Type B pancreatic cell (in vitro differentiated cells): ENCODE data around the gene TMEM271. TPM values are rescaled to one million over a fixed set of nuclear protein-coding genes. Genes with fewer than 3 reads are reported as not detected.

ENCODE experiments used
- DNase-seq: peaks from one replicate; pipeline ENCODE4 v3.0.0; 2021; ENCODE audit warnings: mixed read lengths; ENCODE audit not compliant: unreplicated experiment; ENCODE audit errors: extremely low spot score
- H3K27ac Mint-ChIP-seq: 2 replicates; pipeline ENCODE4 v1.8.0; 2021; ENCODE audit warnings: mild to moderate bottlenecking, mixed read lengths
- H3K27me3 Mint-ChIP-seq: 2 replicates; pipeline ENCODE4 v1.8.0; 2021; ENCODE audit warnings: mixed read lengths
- H3K36me3 Mint-ChIP-seq: 2 replicates; pipeline ENCODE4 v1.8.0; 2021; ENCODE audit warnings: mixed read lengths
- H3K4me1 Mint-ChIP-seq: one replicate; pipeline ENCODE4 v1.8.0; 2021; ENCODE audit warnings: mixed read lengths; ENCODE audit not compliant: unreplicated experiment
- H3K4me3 Mint-ChIP-seq: 2 replicates; pipeline ENCODE4 v1.8.0; 2021; ENCODE audit warnings: mild to moderate bottlenecking, mixed read lengths
- H3K9me3 Mint-ChIP-seq: 2 replicates; pipeline ENCODE4 v1.8.0; 2021; ENCODE audit warnings: mixed read lengths
- CTCF ChIP-seq: fragments of 200-600 bp; sonication (generic); conservative IDR thresholded peaks from 2 replicates; pipeline ENCODE4 v1.5.0; 2021; ENCODE audit warnings: antibody characterized with exemption, mild to moderate bottlenecking
- total RNA-seq: library from RNA; stranded (reverse); gene quantifications from 2 replicates; pipeline ENCODE4 v1.2.1, GENCODE V29; 2021; ENCODE audit warnings: low replicate concordance

The TMEM271 gene
- total RNA-seq, 1 donor from 2014 or later, result 0.36 TPM

GRCh38 chr4:574346-575161, 1.5 kb downstream of the TMEM271 start:
- no peaks in the 10 kb centered on the region for H3K36me3 Mint-ChIP-seq
- H3K27ac Mint-ChIP-seq, result no peak overlapping the region
- H3K4me1 Mint-ChIP-seq, result peaks cover 10% of the 10 kb centered on the region
- no peaks in the 10 kb centered on the region for H3K9me3 Mint-ChIP-seq
- DNase-seq, result no peak
- peaks cover 72% of the 10 kb centered on the region for H3K27me3 Mint-ChIP-seq
- no peak for TF ChIP-seq CTCF
- H3K4me3 Mint-ChIP-seq, result peak overlapping the region; percentile 52

- TF ChIP-seq CTCF, result no peak
- peak overlapping the region; percentile 26 for H3K4me3 Mint-ChIP-seq
Observed at GRCh38 chr4:573122-573892, 2.8 kb downstream of the TMEM271 start.

GRCh38 chr4:572594-572993, 3.5 kb downstream of the TMEM271 start:
- no peak overlapping the region for H3K27ac Mint-ChIP-seq
- no peaks in the 10 kb centered on the region for H3K36me3 Mint-ChIP-seq
- no peaks in the 10 kb centered on the region for H3K9me3 Mint-ChIP-seq
- DNase-seq, result no peak
- no peak overlapping the region for H3K4me3 Mint-ChIP-seq
- H3K4me1 Mint-ChIP-seq, result peaks cover 5% of the 10 kb centered on the region
- no peak for TF ChIP-seq CTCF
- H3K27me3 Mint-ChIP-seq, result peaks cover 69% of the 10 kb centered on the region

More at GRCh38 chr4:573122-573892, 2.8 kb downstream of the TMEM271 start:
- H3K4me1 Mint-ChIP-seq, result peaks cover 10% of the 10 kb centered on the region
- H3K9me3 Mint-ChIP-seq, result no peaks in the 10 kb centered on the region
- DNase-seq, result no peak
- peaks cover 72% of the 10 kb centered on the region for H3K27me3 Mint-ChIP-seq
- no peak overlapping the region for H3K27ac Mint-ChIP-seq
- no peaks in the 10 kb centered on the region for H3K36me3 Mint-ChIP-seq

GRCh38 chr4:571838-572572, 4.1 kb downstream of the TMEM271 start:
- peaks cover 65% of the 10 kb centered on the region for H3K27me3 Mint-ChIP-seq
- H3K4me3 Mint-ChIP-seq, result no peak overlapping the region
- H3K4me1 Mint-ChIP-seq, result peaks cover 2% of the 10 kb centered on the region
- H3K9me3 Mint-ChIP-seq, result no peaks in the 10 kb centered on the region
- H3K27ac Mint-ChIP-seq, result no peak overlapping the region
- no peaks in the 10 kb centered on the region for H3K36me3 Mint-ChIP-seq
- no peak for DNase-seq
- TF ChIP-seq CTCF, result no peak

- H3K27ac Mint-ChIP-seq, result no peak overlapping the region
- H3K9me3 Mint-ChIP-seq, result no peaks in the 10 kb centered on the region
- no peaks in the 10 kb centered on the region for H3K4me1 Mint-ChIP-seq
- H3K4me3 Mint-ChIP-seq, result no peak overlapping the region
- H3K27me3 Mint-ChIP-seq, result peaks cover 65% of the 10 kb centered on the region
- no peak for DNase-seq
- TF ChIP-seq CTCF, result no peak
- H3K36me3 Mint-ChIP-seq, result no peaks in the 10 kb centered on the region
Observed at GRCh38 chr4:570754-571153, 5.3 kb downstream of the TMEM271 start.
